ENCODE results near the gene CSDE1. TPM values are rescaled to one million over a fixed set of nuclear protein-coding genes. Genes with fewer than 3 reads are reported as not detected.

CSDE1 gene
- polyA plus RNA-seq, 3 donors, result 177 to 324 (median 251) TPM

DNA sequence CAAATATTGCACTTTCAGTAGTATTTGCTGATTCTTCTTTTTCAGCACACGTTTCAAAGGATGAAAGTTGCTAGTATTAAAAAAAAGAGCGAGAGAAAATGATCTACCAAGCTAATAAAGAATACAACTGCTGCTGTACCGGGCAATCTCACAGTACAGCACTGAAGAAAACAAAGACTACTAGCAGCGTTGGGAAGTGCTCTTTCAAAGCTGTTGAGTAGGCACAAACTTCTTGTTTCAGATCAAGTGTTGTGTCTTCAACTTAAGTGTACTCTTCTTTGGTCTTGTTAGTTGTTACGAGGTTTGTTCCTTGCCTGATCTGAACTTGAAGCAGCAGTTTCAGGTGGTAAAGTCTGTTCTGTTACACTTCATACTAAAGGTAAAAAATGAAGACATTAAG lies 7.9 kb downstream of the CSDE1 start:
- no peaks in the 10 kb centered on the region for H3K27me3 ChIP-seq (ENCODE audit: control insufficient read depth in 2 of 2, insufficient read depth in 2 of 2, low read length in 2 of 2)
- intact Hi-C loops (cut with micrococcal nuclease), result no loop called here
- TF ChIP-seq, protein P1, sequence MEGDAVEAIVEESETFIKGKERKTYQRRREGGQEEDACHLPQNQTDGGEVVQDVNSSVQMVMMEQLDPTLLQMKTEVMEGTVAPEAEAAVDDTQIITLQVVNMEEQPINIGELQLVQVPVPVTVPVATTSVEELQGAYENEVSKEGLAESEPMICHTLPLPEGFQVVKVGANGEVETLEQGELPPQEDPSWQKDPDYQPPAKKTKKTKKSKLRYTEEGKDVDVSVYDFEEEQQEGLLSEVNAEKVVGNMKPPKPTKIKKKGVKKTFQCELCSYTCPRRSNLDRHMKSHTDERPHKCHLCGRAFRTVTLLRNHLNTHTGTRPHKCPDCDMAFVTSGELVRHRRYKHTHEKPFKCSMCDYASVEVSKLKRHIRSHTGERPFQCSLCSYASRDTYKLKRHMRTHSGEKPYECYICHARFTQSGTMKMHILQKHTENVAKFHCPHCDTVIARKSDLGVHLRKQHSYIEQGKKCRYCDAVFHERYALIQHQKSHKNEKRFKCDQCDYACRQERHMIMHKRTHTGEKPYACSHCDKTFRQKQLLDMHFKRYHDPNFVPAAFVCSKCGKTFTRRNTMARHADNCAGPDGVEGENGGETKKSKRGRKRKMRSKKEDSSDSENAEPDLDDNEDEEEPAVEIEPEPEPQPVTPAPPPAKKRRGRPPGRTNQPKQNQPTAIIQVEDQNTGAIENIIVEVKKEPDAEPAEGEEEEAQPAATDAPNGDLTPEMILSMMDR (IDR thresholded peaks at IDR 0.05), result no peak
- 96% methylated on average over 3 of the region's 5 CpGs for WGBS (ENCODE audit: insufficient coverage)
- no peak overlapping the region for H3K4me3 Mint-ChIP-seq
- no peak overlapping the region for H2AFZ ChIP-seq (ENCODE audit: insufficient read depth, low read depth, low read length, poor library complexity, severe bottlenecking)
- H3K36me3 ChIP-seq (replicated peaks in 1 of 2; ENCODE audit: control insufficient read depth in 1 of 2, insufficient read depth in 2 of 2, low read length in 2 of 2), result peaks cover 46 to 63% of the 10 kb centered on the region in 2 donors
- peak overlapping the region in 1 of 2 donors; percentile 13 for H3K27ac ChIP-seq (ENCODE audit: low read depth in 1 of 2, low read length in 2 of 2)
- peaks cover 43% of the 10 kb centered on the region for H3K4me1 Mint-ChIP-seq
- peaks cover 43 to 61% of the 10 kb centered on the region in 2 donors for H3K36me3 Mint-ChIP-seq
- H3K4me3 ChIP-seq (replicated peaks in 1 of 3; ENCODE audit: low read depth in 2 of 3, low read length in 3 of 3), result no peak overlapping the region
- H3K27me3 Mint-ChIP-seq (ENCODE audit: low read depth in 3 of 3), result peaks cover 0 to 2% (median 0%) of the 10 kb centered on the region in 3 donors
- H3K79me2 ChIP-seq (ENCODE audit: insufficient read depth, low read length), result peaks cover 100% of the 10 kb centered on the region
- H4K20me1 ChIP-seq (ENCODE audit: insufficient read depth, low read length), result peaks cover 100% of the 10 kb centered on the region
- H3K9me3 ChIP-seq (replicated peaks in 1 of 2; ENCODE audit: control insufficient read depth in 1 of 2, insufficient read depth in 1 of 2, low read length in 2 of 2), result no peaks in the 10 kb centered on the region
- no peak overlapping the region for H3K4me2 ChIP-seq (replicated peaks; ENCODE audit: extremely low read depth, low read length, poor library complexity, severe bottlenecking)
- H3K27ac Mint-ChIP-seq, result no peak overlapping the region
- H3K9me3 Mint-ChIP-seq, result no peaks in the 10 kb centered on the region
- DNase-seq, result no peak
- peaks cover 2 to 12% of the 10 kb centered on the region in 2 donors for H3K4me1 ChIP-seq (ENCODE audit: control insufficient read depth in 1 of 2, insufficient read depth in 2 of 2, low read length in 2 of 2)
- no peak overlapping the region for H3K9ac ChIP-seq (ENCODE audit: insufficient read depth, low read length, poor library complexity, severe bottlenecking)

DNA sequence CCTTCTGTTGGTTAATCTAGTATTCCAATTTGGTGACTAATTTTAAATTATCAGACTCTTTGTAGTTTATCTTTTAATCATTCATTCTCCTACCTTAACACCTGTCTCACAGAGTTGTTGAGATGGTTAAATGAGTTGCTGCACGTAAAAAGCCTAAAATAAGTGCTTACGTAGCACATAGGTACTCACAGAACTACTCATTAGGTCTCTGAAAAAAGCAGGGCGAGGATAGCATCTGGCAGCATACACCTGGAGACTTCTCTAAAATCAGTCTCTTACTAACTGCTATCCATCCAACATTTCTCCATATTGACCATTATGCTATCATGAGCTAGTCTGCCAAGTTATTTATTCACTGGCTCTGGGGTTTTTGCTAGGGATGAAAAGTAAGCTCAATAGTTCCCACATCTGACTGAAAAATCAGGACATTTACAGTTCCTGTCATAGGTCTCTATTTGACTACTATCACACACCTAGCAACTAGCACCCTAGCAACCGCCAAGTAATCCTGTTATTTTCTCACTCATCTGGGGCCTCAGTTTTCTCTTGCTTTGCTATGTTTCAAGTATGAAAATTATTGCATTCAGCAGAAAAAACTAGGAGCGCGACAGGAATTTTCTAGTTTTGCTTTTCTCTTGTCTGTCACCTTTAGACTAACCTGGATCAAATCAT lies 11.2 kb downstream of the CSDE1 start:
- Histone ChIP-seq H3K36me3 (replicated peaks in 1 of 2; ENCODE audit: control insufficient read depth in 1 of 2, insufficient read depth in 2 of 2, low read length in 2 of 2) (peaks cover 60 to 95% of the 10 kb centered on the region in 2 donors), H3K4me2 (replicated peaks; ENCODE audit: extremely low read depth, low read length, poor library complexity, severe bottlenecking) (no peak overlapping the region), H4K20me1 (ENCODE audit: insufficient read depth, low read length) (peaks cover 100% of the 10 kb centered on the region), H3K4me1 (ENCODE audit: control insufficient read depth in 1 of 2, insufficient read depth in 2 of 2, low read length in 2 of 2) (no peaks in the 10 kb centered on the region), H3K27ac (ENCODE audit: low read depth in 1 of 2, low read length in 2 of 2) (peak overlapping the region in 1 of 2 donors; percentile 36), H3K79me2 (ENCODE audit: insufficient read depth, low read length) (peaks cover 100% of the 10 kb centered on the region), H3K9me3 (replicated peaks in 1 of 2; ENCODE audit: control insufficient read depth in 1 of 2, insufficient read depth in 1 of 2, low read length in 2 of 2) (no peaks in the 10 kb centered on the region), H2AFZ (ENCODE audit: insufficient read depth, low read depth, low read length, poor library complexity, severe bottlenecking) (no peak overlapping the region), H3K9ac (ENCODE audit: insufficient read depth, low read length, poor library complexity, severe bottlenecking) (no peak overlapping the region), H3K27me3 (ENCODE audit: control insufficient read depth in 2 of 2, insufficient read depth in 2 of 2, low read length in 2 of 2) (no peaks in the 10 kb centered on the region), H3K4me3 (replicated peaks in 1 of 3; ENCODE audit: low read depth in 2 of 3, low read length in 3 of 3) (no peak overlapping the region)
- 86% methylated on average over 2 of the region's 6 CpGs for WGBS (ENCODE audit: insufficient coverage)
- H3K4me1 Mint-ChIP-seq, result peaks cover 17% of the 10 kb centered on the region
- H3K36me3 Mint-ChIP-seq, result peaks cover 61 to 85% of the 10 kb centered on the region in 2 donors
- peaks cover 0 to 2% (median 0%) of the 10 kb centered on the region in 3 donors for H3K27me3 Mint-ChIP-seq (ENCODE audit: low read depth in 3 of 3)
- H3K9me3 Mint-ChIP-seq, result no peaks in the 10 kb centered on the region
- no peak overlapping the region for H3K4me3 Mint-ChIP-seq
- peak overlapping the region in 1 of 7 donors; percentile 35 for H3K27ac Mint-ChIP-seq
- TF ChIP-seq, protein P1 (IDR thresholded peaks at IDR 0.05), result no peak
- intact Hi-C loops (cut with micrococcal nuclease), result no loop called here
- DNase-seq, result no peak

Measured in CD14-positive monocyte (primary cell).